HEK293 (cell line): ENCODE results near the gene DEF6.

Experiments
- BCL11A ChIP-seq: fragments of 450-650 bp; formaldehyde crosslinking; IDR thresholded peaks from 2 replicates; pipeline ENCODE4 v1.5.1; 2016; ENCODE audit warnings: low read depth, missing biosample characterization, missing genetic modification characterization
- EGR2 ChIP-seq: fragments of 450-650 bp; formaldehyde crosslinking; IDR thresholded peaks from 2 replicates; pipeline ENCODE4 v1.5.1; 2016; ENCODE audit warnings: low read depth, missing biosample characterization, missing genetic modification characterization
- GLIS2 ChIP-seq: fragments of 450-650 bp; formaldehyde crosslinking; IDR thresholded peaks from 2 replicates; pipeline ENCODE4 v1.5.1; 2016; ENCODE audit warnings: missing biosample characterization, missing genetic modification characterization
- HOXD13 ChIP-seq: sonication (generic); formaldehyde crosslinking; IDR thresholded peaks from 2 replicates; pipeline ENCODE4 v1.8.0; 2022; ENCODE audit warnings: missing genetic modification reagents, borderline replicate concordance
- IKZF3 ChIP-seq: fragments of 450-650 bp; IDR thresholded peaks from 2 replicates; pipeline ENCODE4 v1.5.0; 2018; ENCODE audit warnings: missing biosample characterization, mild to moderate bottlenecking, missing genetic modification characterization, moderate library complexity
- OSR2 ChIP-seq: fragments of 450-650 bp; formaldehyde crosslinking; IDR thresholded peaks from 2 replicates; pipeline ENCODE4 v1.5.1; 2016; ENCODE audit warnings: missing biosample characterization, missing genetic modification characterization
- RBAK ChIP-seq: fragments of 450-650 bp; formaldehyde crosslinking; IDR thresholded peaks from 2 replicates; pipeline ENCODE4 v1.5.1; 2016; ENCODE audit warnings: missing biosample characterization, missing genetic modification characterization
- SP3 ChIP-seq: fragments of 450-650 bp; formaldehyde crosslinking; IDR thresholded peaks from 2 replicates; pipeline ENCODE4 v1.5.1; 2016; ENCODE audit warnings: missing biosample characterization, missing genetic modification characterization
- SP7 ChIP-seq: fragments of 450-650 bp; formaldehyde crosslinking; IDR thresholded peaks from 2 replicates; pipeline ENCODE4 v1.5.1; 2016; ENCODE audit warnings: missing biosample characterization, missing genetic modification characterization
- TRIM28 ChIP-seq: IDR thresholded peaks from 2 replicates; pipeline ENCODE4 v1.6.1; 2011; ENCODE audit warnings: low read length, control low read depth, borderline replicate concordance
- ZBTB17 ChIP-seq: fragments of 450-650 bp; formaldehyde crosslinking; IDR thresholded peaks from 2 replicates; pipeline ENCODE4 v1.5.1; 2016; ENCODE audit warnings: missing biosample characterization, missing genetic modification characterization
- ZEB2 ChIP-seq: fragments of 450-650 bp; formaldehyde crosslinking; IDR thresholded peaks from 2 replicates; pipeline ENCODE4 v1.5.1; 2016; ENCODE audit warnings: missing biosample characterization, missing genetic modification characterization
- ZFHX2 ChIP-seq: fragments of 450-650 bp; formaldehyde crosslinking; conservative IDR thresholded peaks from 2 replicates; pipeline ENCODE4 v1.5.1; 2016; ENCODE audit warnings: missing biosample characterization, missing genetic modification characterization
- ZNF114 ChIP-seq: fragments of 450-650 bp; formaldehyde crosslinking; IDR thresholded peaks from 2 replicates; pipeline ENCODE4 v1.5.0; 2017; ENCODE audit warnings: missing biosample characterization, missing genetic modification characterization
- ZNF146 ChIP-seq: fragments of 450-650 bp; formaldehyde crosslinking; IDR thresholded peaks from 2 replicates; pipeline ENCODE4 v1.5.1; 2016; ENCODE audit warnings: missing biosample characterization, missing genetic modification characterization
- ZNF157 ChIP-seq: fragments of 450-650 bp; formaldehyde crosslinking; IDR thresholded peaks from 2 replicates; pipeline ENCODE4 v1.5.1; 2016; ENCODE audit warnings: missing biosample characterization, missing genetic modification characterization
- ZNF169 ChIP-seq: fragments of 450-650 bp; formaldehyde crosslinking; IDR thresholded peaks from 2 replicates; pipeline ENCODE4 v1.5.1; 2016; ENCODE audit warnings: missing biosample characterization, missing genetic modification characterization
- ZNF223 ChIP-seq: fragments of 450-650 bp; formaldehyde crosslinking; IDR thresholded peaks from 2 replicates; pipeline ENCODE4 v1.5.1; 2016; ENCODE audit warnings: missing biosample characterization, missing genetic modification characterization
- ZNF248 ChIP-seq: fragments of 450-650 bp; formaldehyde crosslinking; IDR thresholded peaks from 2 replicates; pipeline ENCODE4 v1.5.1; 2017; ENCODE audit warnings: missing biosample characterization, missing genetic modification characterization
- ZNF341 ChIP-seq: fragments of 450-650 bp; formaldehyde crosslinking; IDR thresholded peaks from 2 replicates; pipeline ENCODE4; 2016; ENCODE audit warnings: low read depth, missing biosample characterization, missing genetic modification characterization
- ZNF404 ChIP-seq: fragments of 450-650 bp; formaldehyde crosslinking; IDR thresholded peaks from 2 replicates; pipeline ENCODE4 v1.5.1; 2017; ENCODE audit warnings: missing biosample characterization, missing genetic modification characterization
- ZNF544 ChIP-seq: fragments of 450-650 bp; formaldehyde crosslinking; IDR thresholded peaks from 2 replicates; pipeline ENCODE4 v1.5.0; 2017; ENCODE audit warnings: missing biosample characterization, missing genetic modification characterization
- ZNF549 ChIP-seq: fragments of 450-650 bp; IDR thresholded peaks from 2 replicates; pipeline ENCODE4 v1.5.1; 2018; ENCODE audit warnings: missing biosample characterization, missing genetic modification characterization, mild to moderate bottlenecking, inconsistent platforms, moderate library complexity
- ZNF555 ChIP-seq: fragments of 450-650 bp; formaldehyde crosslinking; conservative IDR thresholded peaks from 2 replicates; pipeline ENCODE4 v1.5.1; 2017; ENCODE audit warnings: missing biosample characterization, mild to moderate bottlenecking, missing genetic modification characterization, inconsistent platforms
- ZNF585B ChIP-seq: fragments of 450-650 bp; formaldehyde crosslinking; IDR thresholded peaks from 2 replicates; pipeline ENCODE4 v1.5.1; 2016; ENCODE audit warnings: missing biosample characterization, missing genetic modification characterization
- ZNF600 ChIP-seq: fragments of 450-650 bp; formaldehyde crosslinking; IDR thresholded peaks from 2 replicates; pipeline ENCODE4 v1.5.1; 2016; ENCODE audit warnings: missing biosample characterization, missing genetic modification characterization
- ZNF76 ChIP-seq: fragments of 450-650 bp; formaldehyde crosslinking; IDR thresholded peaks from 2 replicates; pipeline ENCODE4; 2016; ENCODE audit warnings: low read depth, missing biosample characterization, missing genetic modification characterization, borderline replicate concordance
- ZSCAN16 ChIP-seq: fragments of 450-650 bp; formaldehyde crosslinking; IDR thresholded peaks from 2 replicates; pipeline ENCODE4 v1.5.1; 2016; ENCODE audit warnings: missing biosample characterization, missing genetic modification characterization
- ZSCAN18 ChIP-seq: fragments of 450-650 bp; formaldehyde crosslinking; IDR thresholded peaks from 2 replicates; pipeline ENCODE4 v1.5.1; 2016; ENCODE audit warnings: missing biosample characterization, missing genetic modification characterization
- TF ChIP-seq, protein P1 (sequence below): fragments of 450-650 bp; formaldehyde crosslinking; IDR thresholded peaks from 2 replicates; pipeline ENCODE4 v1.5.1; 2016; ENCODE audit warnings: missing biosample characterization, missing genetic modification characterization
- TF ChIP-seq, protein P2 (sequence below): fragments of 450-650 bp; formaldehyde crosslinking; IDR thresholded peaks from 2 replicates; pipeline ENCODE4 v1.5.1; 2016; ENCODE audit warnings: missing biosample characterization, missing genetic modification characterization
- TF ChIP-seq, protein P3 (sequence below): fragments of 450-650 bp; formaldehyde crosslinking; IDR thresholded peaks from 2 replicates; pipeline ENCODE4 v1.5.1; 2017; ENCODE audit warnings: missing biosample characterization, missing genetic modification characterization
- TF ChIP-seq, protein P4 (sequence below): fragments of 450-650 bp; formaldehyde crosslinking; optimal IDR thresholded peaks from 2 replicates; pipeline ENCODE3; 2016; ENCODE audit warnings: missing biosample characterization, mild to moderate bottlenecking, missing genetic modification characterization

DEF6 gene

GRCh38 chr6:35363293-35363750, 65.7 kb downstream of the DEF6 start (continued):
- TF ChIP-seq GLIS2 (tag by site-specific recombination): peak; percentile 49
- peak; percentile 47; the same call in 1 of the 2 replicates for TF ChIP-seq ZNF341 (tag by site-specific recombination)
- TF ChIP-seq ZEB2 (tag by site-specific recombination): no peak; the same call in 1 of the 2 replicates
- TF ChIP-seq ZNF248 (tag by site-specific recombination): no peak
- TF ChIP-seq, protein P1, sequence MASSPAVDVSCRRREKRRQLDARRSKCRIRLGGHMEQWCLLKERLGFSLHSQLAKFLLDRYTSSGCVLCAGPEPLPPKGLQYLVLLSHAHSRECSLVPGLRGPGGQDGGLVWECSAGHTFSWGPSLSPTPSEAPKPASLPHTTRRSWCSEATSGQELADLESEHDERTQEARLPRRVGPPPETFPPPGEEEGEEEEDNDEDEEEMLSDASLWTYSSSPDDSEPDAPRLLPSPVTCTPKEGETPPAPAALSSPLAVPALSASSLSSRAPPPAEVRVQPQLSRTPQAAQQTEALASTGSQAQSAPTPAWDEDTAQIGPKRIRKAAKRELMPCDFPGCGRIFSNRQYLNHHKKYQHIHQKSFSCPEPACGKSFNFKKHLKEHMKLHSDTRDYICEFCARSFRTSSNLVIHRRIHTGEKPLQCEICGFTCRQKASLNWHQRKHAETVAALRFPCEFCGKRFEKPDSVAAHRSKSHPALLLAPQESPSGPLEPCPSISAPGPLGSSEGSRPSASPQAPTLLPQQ (tag by site-specific recombination): peak; percentile 99
- no peak for TF ChIP-seq HOXD13 (CRISPR knock-in tag)
- TF ChIP-seq BCL11A: no peak
- TF ChIP-seq OSR2: peak; percentile 55; the same call in 1 of the 2 replicates
- peak; percentile 80 for TF ChIP-seq ZBTB17 (tag by site-specific recombination)
- TF ChIP-seq ZNF223 (tag by site-specific recombination): peak; percentile 78; the same call in 1 of the 2 replicates
- peak; percentile 95 for TF ChIP-seq ZFHX2 (tag by site-specific recombination)
- no peak for TF ChIP-seq SP3
- no peak for TF ChIP-seq ZNF544 (tag by site-specific recombination)
- TF ChIP-seq, protein P2, sequence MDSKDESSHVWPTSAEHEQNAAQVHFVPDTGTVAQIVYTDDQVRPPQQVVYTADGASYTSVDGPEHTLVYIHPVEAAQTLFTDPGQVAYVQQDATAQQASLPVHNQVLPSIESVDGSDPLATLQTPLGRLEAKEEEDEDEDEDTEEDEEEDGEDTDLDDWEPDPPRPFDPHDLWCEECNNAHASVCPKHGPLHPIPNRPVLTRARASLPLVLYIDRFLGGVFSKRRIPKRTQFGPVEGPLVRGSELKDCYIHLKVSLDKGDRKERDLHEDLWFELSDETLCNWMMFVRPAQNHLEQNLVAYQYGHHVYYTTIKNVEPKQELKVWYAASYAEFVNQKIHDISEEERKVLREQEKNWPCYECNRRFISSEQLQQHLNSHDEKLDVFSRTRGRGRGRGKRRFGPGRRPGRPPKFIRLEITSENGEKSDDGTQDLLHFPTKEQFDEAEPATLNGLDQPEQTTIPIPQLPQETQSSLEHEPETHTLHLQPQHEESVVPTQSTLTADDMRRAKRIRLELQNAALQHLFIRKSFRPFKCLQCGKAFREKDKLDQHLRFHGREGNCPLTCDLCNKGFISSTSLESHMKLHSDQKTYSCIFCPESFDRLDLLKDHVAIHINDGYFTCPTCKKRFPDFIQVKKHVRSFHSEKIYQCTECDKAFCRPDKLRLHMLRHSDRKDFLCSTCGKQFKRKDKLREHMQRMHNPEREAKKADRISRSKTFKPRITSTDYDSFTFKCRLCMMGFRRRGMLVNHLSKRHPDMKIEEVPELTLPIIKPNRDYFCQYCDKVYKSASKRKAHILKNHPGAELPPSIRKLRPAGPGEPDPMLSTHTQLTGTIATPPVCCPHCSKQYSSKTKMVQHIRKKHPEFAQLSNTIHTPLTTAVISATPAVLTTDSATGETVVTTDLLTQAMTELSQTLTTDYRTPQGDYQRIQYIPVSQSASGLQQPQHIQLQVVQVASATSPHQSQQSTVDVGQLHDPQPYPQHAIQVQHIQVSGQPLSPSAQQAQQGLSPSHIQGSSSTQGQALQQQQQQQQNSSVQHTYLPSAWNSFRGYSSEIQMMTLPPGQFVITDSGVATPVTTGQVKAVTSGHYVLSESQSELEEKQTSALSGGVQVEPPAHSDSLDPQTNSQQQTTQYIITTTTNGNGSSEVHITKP: peak; percentile 59
- no peak for TF ChIP-seq ZNF114
- TF ChIP-seq, protein P3, sequence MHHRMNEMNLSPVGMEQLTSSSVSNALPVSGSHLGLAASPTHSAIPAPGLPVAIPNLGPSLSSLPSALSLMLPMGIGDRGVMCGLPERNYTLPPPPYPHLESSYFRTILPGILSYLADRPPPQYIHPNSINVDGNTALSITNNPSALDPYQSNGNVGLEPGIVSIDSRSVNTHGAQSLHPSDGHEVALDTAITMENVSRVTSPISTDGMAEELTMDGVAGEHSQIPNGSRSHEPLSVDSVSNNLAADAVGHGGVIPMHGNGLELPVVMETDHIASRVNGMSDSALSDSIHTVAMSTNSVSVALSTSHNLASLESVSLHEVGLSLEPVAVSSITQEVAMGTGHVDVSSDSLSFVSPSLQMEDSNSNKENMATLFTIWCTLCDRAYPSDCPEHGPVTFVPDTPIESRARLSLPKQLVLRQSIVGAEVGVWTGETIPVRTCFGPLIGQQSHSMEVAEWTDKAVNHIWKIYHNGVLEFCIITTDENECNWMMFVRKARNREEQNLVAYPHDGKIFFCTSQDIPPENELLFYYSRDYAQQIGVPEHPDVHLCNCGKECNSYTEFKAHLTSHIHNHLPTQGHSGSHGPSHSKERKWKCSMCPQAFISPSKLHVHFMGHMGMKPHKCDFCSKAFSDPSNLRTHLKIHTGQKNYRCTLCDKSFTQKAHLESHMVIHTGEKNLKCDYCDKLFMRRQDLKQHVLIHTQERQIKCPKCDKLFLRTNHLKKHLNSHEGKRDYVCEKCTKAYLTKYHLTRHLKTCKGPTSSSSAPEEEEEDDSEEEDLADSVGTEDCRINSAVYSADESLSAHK (tag by site-specific recombination): no peak
- peak; percentile 67 for TF ChIP-seq ZNF600 (tag by site-specific recombination)
- no peak for TF ChIP-seq ZSCAN18 (tag by site-specific recombination)
- TF ChIP-seq SP7 (tag by site-specific recombination): peak; percentile 98
- no peak for TF ChIP-seq ZSCAN16 (tag by site-specific recombination)
- TF ChIP-seq, protein P4, sequence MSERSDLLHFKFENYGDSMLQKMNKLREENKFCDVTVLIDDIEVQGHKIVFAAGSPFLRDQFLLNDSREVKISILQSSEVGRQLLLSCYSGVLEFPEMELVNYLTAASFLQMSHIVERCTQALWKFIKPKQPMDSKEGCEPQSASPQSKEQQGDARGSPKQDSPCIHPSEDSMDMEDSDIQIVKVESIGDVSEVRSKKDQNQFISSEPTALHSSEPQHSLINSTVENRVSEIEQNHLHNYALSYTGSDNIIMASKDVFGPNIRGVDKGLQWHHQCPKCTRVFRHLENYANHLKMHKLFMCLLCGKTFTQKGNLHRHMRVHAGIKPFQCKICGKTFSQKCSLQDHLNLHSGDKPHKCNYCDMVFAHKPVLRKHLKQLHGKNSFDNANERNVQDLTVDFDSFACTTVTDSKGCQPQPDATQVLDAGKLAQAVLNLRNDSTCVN: peak; percentile 16
- no peak for TF ChIP-seq ZNF549 (tag by site-specific recombination)
- no peak for TF ChIP-seq ZNF146
- TF ChIP-seq ZNF555 (tag by site-specific recombination): no peak
- no peak for TF ChIP-seq ZNF404
- TF ChIP-seq EGR2 (tag by site-specific recombination): peak; percentile 94
- no peak for TF ChIP-seq RBAK (tag by site-specific recombination)
- no peak for TF ChIP-seq ZNF157 (tag by site-specific recombination)
- no peak for TF ChIP-seq TRIM28
- TF ChIP-seq ZNF585B: no peak
- peak; percentile 80; the same call in 1 of the 2 replicates for TF ChIP-seq IKZF3 (tag by site-specific recombination)
- no peak for TF ChIP-seq ZNF169
- TF ChIP-seq ZNF76 (tag by site-specific recombination): no peak
